Measurements from ENCODE around the gene FTO. TPM values are rescaled to one million over a fixed set of nuclear protein-coding genes. Genes with fewer than 3 reads are reported as not detected.

Gene FTO
- total and polyA plus RNA-seq, 2 of the 8 experiments (the other 6 are each of a cell fraction or from before 2014, with no cell fraction given) = 34.5 to 59.8 TPM

GRCh38 chr16:53703590-53704444 is at the start of gene FTO, which contains the start of gene RPGRIP1L (continued):
- no peak for TF ChIP-seq CHD7 (IDR thresholded peaks at IDR 0.05; ENCODE audit: insufficient replicate concordance, low read length)
- TF ChIP-seq SIN3A (conservative IDR thresholded peaks at IDR 0.05 in 1 of 2, IDR thresholded peaks at IDR 0.05 in 1 of 2; ENCODE audit: low read depth in 1 of 2, low read length in 2 of 2) = peak; percentile 52 to 94; a peak in 2 of 4 replicates
- no peak for TF ChIP-seq ATF3 (IDR thresholded peaks at IDR 0.05; ENCODE audit: insufficient read depth, low read depth, low read length)
- TF ChIP-seq POU5F1 (IDR thresholded peaks at IDR 0.05; ENCODE audit: low read depth, low read length) = no peak
- TF ChIP-seq JUN (IDR thresholded peaks at IDR 0.05; ENCODE audit: low read depth, low read length) = no peak
- TF ChIP-seq CTCF (IDR thresholded peaks at IDR 0.05; ENCODE audit: control extremely low read depth in 1 of 3, insufficient read depth in 1 of 3, low read depth in 1 of 3, low read length in 3 of 3) = no peak

Data from H1 (cell line).